ENCODE measurements around the gene TNNT3. TPM values are rescaled to one million over a fixed set of nuclear protein-coding genes. Genes with fewer than 3 reads are reported as not detected.

Gene TNNT3
- total RNA-seq, 4 donors from 2014 or later = 1.7 to 4.1 (median 2.6) TPM; not detected in 1

DNA sequence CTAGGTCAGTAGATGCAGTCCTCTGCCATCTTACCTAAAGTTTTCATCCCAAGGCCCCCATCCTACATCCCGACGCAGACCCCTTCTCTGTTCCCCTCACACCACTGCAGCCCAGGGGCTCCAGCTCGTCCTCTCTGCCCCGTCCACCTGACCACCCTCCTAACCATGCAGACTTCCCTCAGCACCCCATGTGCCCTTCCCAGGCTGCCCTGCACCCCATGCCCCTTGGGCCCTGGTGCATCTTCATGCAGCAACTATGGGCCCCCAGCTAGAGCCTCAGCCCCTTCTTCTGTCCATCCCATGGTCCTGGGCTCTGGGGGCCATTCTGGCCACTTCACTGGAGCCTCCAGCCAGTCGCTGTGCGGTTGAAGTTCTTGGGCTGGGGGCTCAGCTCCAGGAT is 30.7 kb upstream of the TNNT3 start:
- Histone ChIP-seq H3K36me3 (no peaks in the 10 kb centered on the region), H3K27me3 (no peaks in the 10 kb centered on the region), H3K4me3 (replicated peaks in 1 of 3) (no peak overlapping the region), H3K9me3 (no peaks in the 10 kb centered on the region), H3K27ac (no peak overlapping the region), H3K4me1 (no peaks in the 10 kb centered on the region)
- WGBS, 2 donors = 86 to 91% methylated on average over 4 of the region's 6 CpGs
- intact Hi-C loops (cut with DNase I) = no loop called here
- DNase-seq = no peak
- TF ChIP-seq POLR2A (IDR thresholded peaks at IDR 0.05) (no peak), CTCF (IDR thresholded peaks at IDR 0.05) (no peak)

- H3K9me3 ChIP-seq = no peaks in the 10 kb centered on the region
- no peaks in the 10 kb centered on the region for H3K27me3 ChIP-seq
- WGBS, 2 donors = 73 to 77% methylated on average over 6 to 10 of the region's 34 CpGs
- H3K27ac ChIP-seq = no peak overlapping the region
- no peak overlapping the region for H3K4me3 ChIP-seq (replicated peaks in 1 of 3)
- intact Hi-C loops (cut with DNase I) = no loop called here
- no peaks in the 10 kb centered on the region for H3K36me3 ChIP-seq
- no peaks in the 10 kb centered on the region for H3K4me1 ChIP-seq
- TF ChIP-seq POLR2A (IDR thresholded peaks at IDR 0.05) (no peak), CTCF (IDR thresholded peaks at IDR 0.05) (no peak)
- no peak for DNase-seq
Observed at GRCh38 chr11:1889224-1889930, 30.1 kb upstream of the TNNT3 start.

- no peak overlapping the region for H3K4me3 ChIP-seq (replicated peaks in 1 of 3)
- no peaks in the 10 kb centered on the region for H3K9me3 ChIP-seq
- no peak for DNase-seq
- intact Hi-C loops (cut with DNase I) = no loop called here
- H3K27ac ChIP-seq = no peak overlapping the region
- no peaks in the 10 kb centered on the region for H3K27me3 ChIP-seq
- no peak for TF ChIP-seq CTCF (IDR thresholded peaks at IDR 0.05)
- no peak for TF ChIP-seq POLR2A (IDR thresholded peaks at IDR 0.05)
- H3K4me1 ChIP-seq = no peaks in the 10 kb centered on the region
- H3K36me3 ChIP-seq = no peaks in the 10 kb centered on the region
- 88 to 93% methylated on average over 28 to 32 of the region's 33 CpGs for WGBS, 2 donors
Observed at GRCh38 chr11:1889941-1890855, 29.3 kb upstream of the TNNT3 start.

- Histone ChIP-seq H3K36me3 (no peaks in the 10 kb centered on the region), H3K27ac (no peak overlapping the region), H3K4me1 (no peaks in the 10 kb centered on the region), H3K9me3 (no peaks in the 10 kb centered on the region), H3K27me3 (no peaks in the 10 kb centered on the region), H3K4me3 (replicated peaks in 1 of 3) (no peak overlapping the region)
- DNase-seq = no peak
- intact Hi-C loops (cut with DNase I) = no loop called here
- no peak for TF ChIP-seq POLR2A (IDR thresholded peaks at IDR 0.05)
- no peak for TF ChIP-seq CTCF (IDR thresholded peaks at IDR 0.05)
- WGBS, 2 donors = 82 to 88% methylated on average over 26 to 27 of the region's 34 CpGs
Observed at GRCh38 chr11:1890856-1891830, 28.4 kb upstream of the TNNT3 start.

Data from thyroid gland (tissue), 4 donors.